Activated CD8-positive, alpha-beta memory T cell treated with anti-CD3 and anti-CD28 coated beads for 24 hours (primary cell): ENCODE data around the gene SPDYE3.
"Not testable (repeated sequence)": the region's sequence is repeated elsewhere in the genome, so short reads cannot be mapped to it uniquely, and the experiment has no call there.

Source experiments
- DNase-seq: peaks from one replicate; pipeline ENCODE4 v3.0.0-alpha.2; 2020

The SPDYE3 gene

DNA sequence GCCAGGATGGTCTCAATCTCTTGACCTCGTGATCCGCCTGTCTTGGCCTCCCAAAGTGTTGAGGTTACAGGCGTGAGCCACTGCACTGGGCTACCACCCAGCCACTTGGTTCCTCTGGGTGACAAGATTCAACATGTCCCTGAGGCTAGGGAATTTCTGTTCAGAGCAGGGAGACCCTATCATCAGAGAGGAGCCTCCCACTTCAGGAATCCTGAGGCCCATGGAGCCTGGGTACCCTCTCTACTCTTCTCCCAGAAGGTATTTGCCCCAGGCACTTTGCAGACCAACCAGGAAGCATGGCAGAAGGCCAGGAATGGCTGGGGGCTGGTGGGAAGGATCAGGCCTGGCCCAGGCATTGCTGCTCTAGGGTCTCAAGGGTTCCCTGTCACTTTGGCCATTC lies 19.2 kb upstream of the SPDYE3 start:
- not testable (repeated sequence) for DNase-seq

DNA sequence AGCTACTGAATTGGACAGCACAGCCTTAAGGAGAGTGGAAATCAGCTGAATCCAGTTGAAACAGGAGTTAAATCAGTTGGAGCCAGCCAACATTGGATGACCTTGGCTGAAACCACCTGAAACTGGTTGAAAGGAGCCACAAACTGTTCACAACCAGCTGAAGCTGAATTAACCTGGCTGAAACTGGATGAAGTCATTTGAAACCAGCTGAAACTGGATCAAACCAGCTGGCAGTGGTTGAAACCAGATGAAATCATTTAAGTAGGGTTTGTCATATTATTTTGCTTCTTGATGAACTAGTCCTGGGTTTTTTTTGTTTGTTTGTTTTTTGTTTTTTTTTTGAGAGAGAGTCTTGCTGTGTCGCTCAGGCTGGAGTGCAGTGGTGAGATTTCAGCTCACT lies 15.3 kb upstream of the SPDYE3 start:
- DNase-seq, result not testable (repeated sequence)

DNA sequence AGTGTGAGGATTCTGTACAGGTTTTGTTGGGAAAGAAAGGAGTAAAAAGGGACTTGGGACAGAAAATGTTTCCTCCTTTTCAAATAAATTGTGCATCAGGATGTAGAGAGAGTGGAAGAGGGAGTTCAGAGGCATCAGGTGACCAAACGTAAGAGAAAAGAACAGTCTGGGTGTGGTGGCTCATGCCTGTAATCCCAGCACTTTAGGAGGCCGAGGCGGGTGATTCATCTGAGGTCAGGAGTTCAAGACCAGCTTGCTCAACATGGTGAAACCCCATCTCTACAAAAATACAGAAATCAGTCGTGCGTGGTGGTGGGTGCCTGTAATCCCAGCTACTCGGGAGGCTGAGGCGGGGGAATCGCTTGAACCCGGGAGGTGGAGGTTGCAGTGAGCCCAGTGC lies 12.2 kb upstream of the SPDYE3 start:
- DNase-seq, result not testable (repeated sequence)

- DNase-seq, result not testable (repeated sequence)
Observed at GRCh38 chr7:100297852-100298631, 9.5 kb upstream of the SPDYE3 start.

- not testable (repeated sequence) for DNase-seq
Observed at GRCh38 chr7:100298632-100298895, 8.9 kb upstream of the SPDYE3 start.

- not testable (repeated sequence) for DNase-seq
Observed at GRCh38 chr7:100304526-100304925, 3.0 kb upstream of the SPDYE3 start.

- DNase-seq, result not testable (repeated sequence)
Observed at GRCh38 chr7:100318329-100318728, 10.8 kb downstream of the SPDYE3 start.

- DNase-seq, result not testable (repeated sequence)
Observed at GRCh38 chr7:100321648-100322047, 14.1 kb downstream of the SPDYE3 start.

DNA sequence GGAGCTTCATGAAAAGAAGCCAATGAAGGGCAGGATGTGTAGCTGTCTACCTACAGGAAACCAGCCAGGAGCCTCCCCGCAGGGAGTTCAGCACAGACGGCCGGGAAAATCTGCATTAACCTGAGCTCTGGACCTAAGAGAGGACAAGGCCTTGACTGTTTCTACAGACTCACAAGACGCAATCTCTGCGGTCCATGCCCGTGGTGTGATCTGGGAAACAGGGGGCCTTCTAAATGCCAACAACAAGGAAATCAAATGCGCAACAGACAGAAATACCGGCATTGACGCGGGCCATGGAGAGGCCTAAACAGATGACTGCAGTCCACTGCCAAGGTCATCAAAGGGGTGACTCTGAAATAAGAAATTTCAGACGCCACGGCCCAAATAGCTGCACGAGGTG lies 16.7 kb downstream of the SPDYE3 start:
- not testable (repeated sequence) for DNase-seq

DNA sequence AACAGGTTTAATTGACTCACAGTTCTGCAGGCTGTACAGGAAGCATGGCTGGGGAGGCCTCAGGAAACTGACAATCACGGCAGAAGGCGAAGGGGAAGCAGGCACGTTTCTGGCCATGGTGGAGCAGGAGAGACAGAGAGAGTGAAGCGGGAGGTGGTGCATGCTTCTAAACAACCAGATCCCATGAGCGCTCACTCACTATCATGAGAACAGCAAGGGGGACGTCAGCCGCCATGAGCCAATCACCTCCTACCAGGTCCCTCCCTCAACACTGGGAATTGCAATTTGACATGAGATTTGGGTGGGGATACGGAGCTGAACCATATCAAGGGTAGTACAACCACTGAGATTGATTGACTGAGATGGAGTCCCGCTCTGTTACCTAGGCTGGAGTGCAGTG lies 18.2 kb downstream of the SPDYE3 start:
- not testable (repeated sequence) for DNase-seq

- not testable (repeated sequence) for DNase-seq
Observed at GRCh38 chr7:100326914-100327313, 19.4 kb downstream of the SPDYE3 start.

DNA sequence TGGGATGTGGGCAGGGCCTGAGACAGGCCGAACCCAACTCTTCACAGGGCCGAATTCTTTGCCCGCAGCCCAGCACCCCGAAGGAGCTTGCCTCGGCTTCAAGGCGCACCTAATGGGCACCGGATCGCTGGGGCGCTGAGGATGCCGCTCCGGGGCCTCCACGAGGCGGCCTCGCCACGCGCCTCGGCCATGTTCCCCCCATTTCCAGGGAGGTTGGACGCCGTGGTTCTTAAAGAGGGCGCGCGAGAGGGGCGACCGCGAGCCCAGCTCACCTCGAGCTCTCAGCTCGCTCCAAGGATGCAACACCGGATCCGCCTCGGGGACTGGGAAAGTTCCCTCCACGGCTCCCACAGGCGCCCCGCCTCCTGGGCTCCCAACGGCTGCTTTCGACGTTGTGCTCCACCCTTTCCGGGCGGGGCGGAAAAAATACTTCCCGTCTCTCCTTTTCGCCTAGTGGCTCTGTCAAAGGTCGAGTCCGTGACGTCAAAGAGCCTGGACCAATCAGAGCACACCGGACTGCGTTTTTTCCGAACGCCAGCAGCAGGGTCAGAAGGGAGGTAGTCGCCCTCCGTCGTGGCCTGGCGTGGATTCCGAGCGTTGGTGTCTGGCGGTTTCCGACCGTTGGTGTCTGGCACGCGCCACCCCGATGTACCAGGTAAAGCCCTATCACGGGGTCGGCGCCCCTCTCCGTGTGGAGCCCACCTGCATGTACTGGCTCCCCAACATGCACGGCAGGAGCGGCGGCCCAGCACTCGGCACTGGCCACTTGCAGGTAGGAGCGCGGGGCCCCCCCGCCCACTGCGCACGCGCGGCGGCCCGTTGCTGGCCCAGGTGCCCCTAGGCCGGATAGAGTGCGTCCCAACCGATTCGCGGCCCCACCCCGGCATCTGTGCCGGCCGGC lies 28.3 kb downstream of the SPDYE3 start:
- peak; percentile 92 for DNase-seq

DNA sequence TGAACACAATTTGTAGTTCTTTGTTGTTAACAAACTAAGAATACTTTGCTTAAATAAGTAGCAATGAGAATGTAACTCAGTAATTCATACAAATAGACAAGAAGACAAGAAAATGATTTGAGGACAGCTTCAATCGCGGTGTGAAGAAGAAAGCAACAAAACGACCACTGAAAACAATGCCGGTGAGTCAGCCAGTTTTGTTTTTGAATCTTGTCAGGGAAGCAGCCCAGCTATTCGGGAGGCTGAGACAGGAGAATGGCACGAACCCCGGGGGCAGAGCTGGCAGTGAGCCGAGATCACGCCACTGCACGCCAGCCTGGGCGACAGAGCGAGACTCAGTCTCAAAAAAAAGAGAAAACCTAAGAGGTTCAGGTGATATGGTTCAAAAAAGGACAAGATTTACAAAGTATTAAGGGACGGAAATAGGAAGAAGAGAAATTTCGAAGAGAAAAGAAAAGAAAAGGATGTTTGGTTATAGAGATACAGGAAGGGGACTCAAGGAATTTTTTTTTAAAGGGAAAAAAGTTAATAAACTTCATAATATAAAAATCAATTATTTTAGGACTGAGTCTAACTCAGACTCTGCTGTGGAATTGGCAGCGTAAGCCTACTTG lies 30.7 kb downstream of the SPDYE3 start:
- DNase-seq, result not testable (repeated sequence)

GRCh38 chr7:100341286-100341685 lies 33.8 kb downstream of the SPDYE3 start:
- not testable (repeated sequence) for DNase-seq

DNA sequence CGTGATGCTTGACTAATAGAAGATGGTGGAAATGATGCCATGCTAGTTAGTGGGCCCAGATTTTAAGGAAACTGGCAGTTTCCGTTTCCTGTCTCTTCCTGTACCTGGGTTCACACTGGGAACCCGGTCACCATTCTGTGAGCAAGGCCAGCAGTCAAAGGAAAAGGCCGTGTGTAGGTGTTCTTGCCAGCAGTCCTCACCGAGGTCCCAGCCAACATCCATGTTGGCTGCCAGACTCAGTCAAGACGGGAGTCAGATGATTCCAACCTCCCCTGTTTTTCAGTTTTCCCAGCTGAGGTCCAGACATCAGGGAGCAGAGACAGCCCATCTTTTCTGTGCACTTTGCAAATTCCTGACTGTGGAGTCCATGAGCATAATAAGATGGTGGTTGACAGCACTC lies 35.3 kb downstream of the SPDYE3 start:
- DNase-seq, result no peak

GRCh38 chr7:100344124-100344559 lies 36.6 kb downstream of the SPDYE3 start:
- not testable (repeated sequence) for DNase-seq

DNA sequence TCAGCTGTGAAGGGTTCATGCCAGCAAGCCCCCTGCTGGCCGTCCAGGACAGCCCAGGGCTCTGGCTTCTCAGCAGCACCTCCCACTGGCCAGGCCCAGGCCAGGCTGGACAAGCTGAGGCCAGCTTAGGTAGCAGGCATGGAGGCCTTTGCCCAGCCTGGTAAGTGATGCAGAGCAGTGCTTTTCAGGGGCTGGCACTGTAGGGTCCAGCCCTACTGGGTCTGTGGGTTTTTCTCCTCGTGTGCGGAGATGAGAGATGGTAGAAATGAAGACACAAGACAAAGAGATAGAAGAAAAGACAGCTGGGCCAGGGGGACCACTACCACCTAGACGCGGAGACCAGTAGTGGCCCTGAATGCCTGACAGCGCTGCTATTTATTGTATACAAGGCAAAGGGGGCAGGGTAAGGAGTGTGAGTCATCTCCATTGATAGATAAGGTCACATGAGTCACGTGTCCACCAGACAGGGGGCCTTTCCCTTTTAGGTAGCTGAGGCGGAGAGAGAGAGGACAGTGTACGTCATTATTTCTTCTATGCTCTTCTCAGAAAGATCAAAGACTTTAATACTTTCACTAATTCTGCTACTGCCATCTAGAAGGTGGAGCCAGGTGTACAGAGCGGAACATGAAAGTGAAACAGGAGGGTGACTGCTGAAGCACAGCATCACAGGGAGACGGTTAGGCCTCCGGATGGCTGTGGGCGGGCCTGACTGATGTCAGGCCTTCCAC lies 37.2 kb downstream of the SPDYE3 start:
- DNase-seq, result peak; percentile 79

DNA sequence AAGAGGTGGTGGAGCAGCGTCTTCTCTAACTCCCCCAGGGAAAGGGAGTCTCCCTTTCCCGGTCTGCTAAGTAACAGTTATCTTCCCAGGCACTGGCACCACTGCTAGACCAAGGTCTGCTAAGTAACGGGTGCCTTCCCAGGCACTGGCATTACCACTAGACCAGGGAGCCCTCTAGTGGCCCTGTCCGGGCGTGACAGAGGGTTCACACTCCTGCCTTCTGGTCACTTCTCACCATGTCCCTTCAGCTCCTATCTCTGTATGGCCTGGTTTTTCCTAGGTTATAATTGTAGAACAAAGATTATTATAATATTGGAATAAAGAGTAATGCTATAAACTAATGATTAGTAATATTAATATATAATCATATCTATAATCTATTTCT lies 37.8 kb downstream of the SPDYE3 start:
- peak; percentile 76 for DNase-seq

DNA sequence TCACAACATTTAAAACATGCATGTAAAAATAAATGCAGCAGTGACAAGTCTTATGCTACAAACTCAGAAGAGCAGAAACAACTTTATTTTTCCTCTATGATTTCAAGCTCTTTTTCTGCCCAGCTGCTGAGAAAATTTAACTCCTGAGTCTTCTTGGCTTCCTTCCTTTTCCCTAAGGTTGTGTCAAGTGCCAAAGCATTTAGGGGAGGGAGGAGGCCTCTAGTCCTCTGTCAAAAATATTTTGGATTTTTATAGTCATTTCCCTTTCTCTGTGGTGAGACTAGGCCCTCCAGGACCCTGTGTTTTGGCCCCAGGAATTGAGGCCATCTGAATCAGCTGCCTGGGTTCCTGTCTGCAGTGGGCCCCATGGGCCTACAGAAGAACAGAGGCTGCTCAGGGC lies 39.4 kb downstream of the SPDYE3 start:
- DNase-seq, result no peak

- DNase-seq, result no peak
Observed at GRCh38 chr7:100348805-100349204, 41.3 kb downstream of the SPDYE3 start.

DNA sequence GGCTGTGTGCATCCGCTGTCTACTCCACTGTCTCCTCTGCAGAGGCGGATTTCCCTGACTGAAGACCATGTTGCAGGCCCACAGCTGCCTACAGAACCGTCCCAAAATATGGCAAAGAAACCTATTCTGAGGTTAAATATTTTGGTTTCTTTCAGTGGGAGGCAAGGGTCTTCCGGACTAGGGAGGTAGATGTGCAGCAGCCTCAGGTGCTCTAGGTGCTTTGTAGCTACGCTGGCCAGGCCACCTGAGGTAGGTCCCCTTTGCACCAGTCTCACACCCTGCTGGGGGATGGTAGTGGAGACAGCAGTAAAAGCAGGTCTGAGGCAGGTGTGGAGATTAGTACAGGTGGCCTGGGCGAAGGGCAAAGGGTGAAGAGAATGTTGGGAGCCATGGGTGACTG lies 42.3 kb downstream of the SPDYE3 start:
- no peak for DNase-seq

DNA sequence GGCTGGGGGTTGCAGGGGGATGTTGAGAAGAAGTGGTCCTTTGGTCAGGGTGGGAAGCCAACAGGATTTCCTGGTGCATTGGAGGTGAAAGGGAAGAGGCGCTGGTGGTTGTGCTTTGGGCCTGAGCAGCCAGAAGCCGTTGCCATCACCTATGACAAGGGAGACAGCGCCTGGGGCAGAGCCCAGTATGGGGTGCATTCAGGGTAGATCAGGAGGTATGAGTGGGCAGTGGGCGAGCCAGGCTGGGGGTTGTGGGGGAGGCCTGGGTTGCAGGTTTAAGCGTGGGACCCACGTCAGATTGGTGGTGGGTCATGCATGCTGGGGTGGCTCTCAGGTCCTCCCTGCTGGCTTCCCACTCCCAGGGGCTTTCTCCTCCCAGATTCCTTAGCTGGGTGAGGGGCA lies 44.2 kb downstream of the SPDYE3 start:
- no peak for DNase-seq

DNA sequence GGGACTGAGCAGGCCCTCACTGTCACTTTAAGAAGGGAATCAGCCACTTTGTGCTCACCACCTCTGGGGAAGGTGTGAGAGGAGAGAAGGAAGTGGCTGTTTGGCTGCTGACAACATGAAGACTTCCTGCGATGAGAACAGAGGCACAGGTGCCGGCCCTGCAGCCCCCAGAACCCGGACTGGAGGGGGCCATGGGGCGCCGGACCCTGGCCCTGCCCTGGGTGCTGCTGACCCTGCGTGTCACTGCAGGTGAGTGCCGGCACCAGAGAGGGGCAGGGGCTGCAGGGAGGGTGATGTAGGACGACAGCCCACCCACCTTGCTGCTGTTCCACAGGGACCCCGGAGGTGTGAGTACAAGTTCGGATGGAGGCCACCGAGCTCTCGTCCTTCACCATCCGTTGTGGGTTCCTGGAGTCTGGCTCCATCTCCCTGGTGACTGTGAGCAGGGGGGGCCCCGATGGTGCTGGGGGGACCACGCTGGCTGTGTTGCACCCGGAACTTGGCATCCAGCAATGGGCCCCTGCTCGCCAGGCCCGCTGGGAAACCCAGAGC lies 44.8 kb downstream of the SPDYE3 start:
- DNase-seq, result not testable (repeated sequence)
